HepG2 (cell line): ENCODE results near the gene SGMS1. TPM values are rescaled to one million over a fixed set of nuclear protein-coding genes. Genes with fewer than 3 reads are reported as not detected.

Source experiments
- CAMTA2 ChIP-seq: sonication (generic); formaldehyde crosslinking; IDR thresholded peaks from 2 replicates; pipeline ENCODE4 v1.4.0; 2020; ENCODE audit warnings: mild to moderate bottlenecking, missing genetic modification reagents, borderline replicate concordance
- CBFB ChIP-seq: sonication (generic); formaldehyde crosslinking; IDR thresholded peaks from 2 replicates; pipeline ENCODE4 v1.4.0; 2020; ENCODE audit warnings: missing genetic modification reagents
- CERS6 ChIP-seq: sonication (generic); formaldehyde crosslinking; IDR thresholded peaks from 2 replicates; pipeline ENCODE4 v1.5.0; 2020; ENCODE audit warnings: missing genetic modification reagents
- DMAP1 ChIP-seq: IDR thresholded peaks from 2 replicates; pipeline ENCODE4 v1.6.1; 2016
- GLMP ChIP-seq: sonication (generic); formaldehyde crosslinking; IDR thresholded peaks from 2 replicates; pipeline ENCODE4 v1.9.0; 2021; ENCODE audit warnings: missing genetic modification reagents, mild to moderate bottlenecking, borderline replicate concordance
- MBD4 ChIP-seq: IDR thresholded peaks from 2 replicates; pipeline ENCODE4 v1.6.1; 2012; ENCODE audit warnings: low read length, inconsistent platforms, borderline replicate concordance
- MTF2 ChIP-seq: sonication (generic); formaldehyde crosslinking; IDR thresholded peaks from 2 replicates; pipeline ENCODE4 v1.5.0; 2020; ENCODE audit warnings: missing genetic modification reagents, borderline replicate concordance
- NCOA2 ChIP-seq: sonication (generic); formaldehyde crosslinking; IDR thresholded peaks from 2 replicates; pipeline ENCODE4 v1.8.0; 2022; ENCODE audit warnings: inconsistent platforms
- NR0B2 ChIP-seq: sonication (generic); formaldehyde crosslinking; IDR thresholded peaks from 2 replicates; pipeline ENCODE4 v1.4.0; 2020; ENCODE audit warnings: mild to moderate bottlenecking, missing genetic modification reagents
- PRDM10 ChIP-seq: sonication (generic); formaldehyde crosslinking; IDR thresholded peaks from 2 replicates; pipeline ENCODE4 v1.4.0; 2020; ENCODE audit warnings: low read depth, missing genetic modification reagents
- RFX5 ChIP-seq: IDR thresholded peaks from 2 replicates; pipeline ENCODE4 v1.6.1; 2011; ENCODE audit warnings: low read depth, low read length, improper control_type of control experiment
- SCMH1 ChIP-seq: sonication (generic); formaldehyde crosslinking; IDR thresholded peaks from 2 replicates; pipeline ENCODE4 v1.9.0; 2021; ENCODE audit warnings: missing genetic modification reagents, mild to moderate bottlenecking, borderline replicate concordance
- THAP11 ChIP-seq: IDR thresholded peaks from 2 replicates; pipeline ENCODE4 v1.6.1; 2016; ENCODE audit warnings: missing biosample characterization, missing genetic modification reagents
- ZBTB26 ChIP-seq: IDR thresholded peaks from 2 replicates; pipeline ENCODE4 v1.6.1; 2016; ENCODE audit warnings: missing compliant biosample characterization, missing genetic modification reagents, borderline replicate concordance
- ZBTB43 ChIP-seq: sonication (generic); formaldehyde crosslinking; conservative IDR thresholded peaks from 2 replicates; pipeline ENCODE4 v1.4.0; 2020; ENCODE audit warnings: missing genetic modification reagents
- ZFP36L2 ChIP-seq: sonication (generic); formaldehyde crosslinking; IDR thresholded peaks from 2 replicates; pipeline ENCODE4 v1.4.0; 2020; ENCODE audit warnings: missing genetic modification reagents
- ZMAT3 ChIP-seq: sonication (generic); formaldehyde crosslinking; conservative IDR thresholded peaks from 2 replicates; pipeline ENCODE4 v1.7.0; 2021; ENCODE audit warnings: missing genetic modification reagents
- ZNF572 ChIP-seq: sonication (generic); formaldehyde crosslinking; IDR thresholded peaks from 2 replicates; pipeline ENCODE4 v1.5.1; 2020; ENCODE audit warnings: mild to moderate bottlenecking, missing genetic modification reagents
- ZXDC ChIP-seq: sonication (generic); formaldehyde crosslinking; IDR thresholded peaks from 2 replicates; pipeline ENCODE4 v1.5.0; 2020; ENCODE audit warnings: mild to moderate bottlenecking, missing genetic modification reagents
- polyA plus RNA-seq, 8 experiments: library from polyadenylated mRNA; depleted of rRNA in 3 of 8; stranded (reverse) in 7 of 8; unstranded in 1 of 8; fragments of >200 nt; fragmentation: Illumina TruSeq in 4 of 8; extraction: Trizol in 4 of 8; gene quantifications; 2 replicates each; pipeline versions ENCODE4 v1.2.1 to v1.2.3, GENCODE V29; 2011 to 2016; ENCODE audit warnings: low read depth in 4 of 8, missing spikeins in 1 of 8, mixed read lengths in 1 of 8; ENCODE audit not compliant: insufficient read depth in 1 of 8
- total RNA-seq, 5 experiments: library from RNA; depleted of rRNA; stranded (reverse); fragments of >200 nt; fragmentation: Illumina TruSeq; extraction: Trizol; gene quantifications; 2 replicates each; pipeline ENCODE4 v1.2.3, GENCODE V29; 2016; ENCODE audit warnings: low read depth in 1 of 5

Gene SGMS1
- total and polyA plus RNA-seq, 2 of the 13 experiments (the other 11 are each of a cell fraction or from before 2014, with no cell fraction given): 6.5 to 15.1 TPM

GRCh38 chr10:50501924-50502452, 121.8 kb downstream of the SGMS1 start (continued):
- TF ChIP-seq SCMH1 (CRISPR knock-in tag): no peak
- no peak for TF ChIP-seq ZBTB43 (CRISPR knock-in tag)
- TF ChIP-seq CERS6 (CRISPR knock-in tag): no peak
- TF ChIP-seq ZBTB26: no peak
- TF ChIP-seq CBFB: no peak
- peak; percentile 83 for TF ChIP-seq NCOA2 (CRISPR knock-in tag)
- TF ChIP-seq RFX5: no peak
- TF ChIP-seq ZNF572 (CRISPR knock-in tag): no peak
- no peak for TF ChIP-seq CAMTA2
- no peak for TF ChIP-seq NR0B2 (CRISPR knock-in tag)
- no peak for TF ChIP-seq GLMP (CRISPR knock-in tag)
- no peak for TF ChIP-seq DMAP1
- TF ChIP-seq MTF2 (CRISPR knock-in tag): no peak
- no peak for TF ChIP-seq ZXDC (CRISPR knock-in tag)
- no peak for TF ChIP-seq ZFP36L2 (CRISPR knock-in tag)
- no peak for TF ChIP-seq PRDM10 (CRISPR knock-in tag)
- TF ChIP-seq MBD4: no peak
- TF ChIP-seq ZMAT3 (CRISPR knock-in tag): no peak
- no peak; the same call in 1 of the 2 replicates for TF ChIP-seq THAP11 (CRISPR knock-in tag)
